HG02870 (cell line): ENCODE data around the gene WDR37.

Experiments
- ATAC-seq: cut with Tn5 transposase; IDR thresholded peaks from one replicate; pipeline ENCODE4 v1.9.1; 2021; ENCODE audit warnings: mild to moderate bottlenecking, moderate library complexity; ENCODE audit not compliant: unreplicated experiment

The WDR37 gene

DNA sequence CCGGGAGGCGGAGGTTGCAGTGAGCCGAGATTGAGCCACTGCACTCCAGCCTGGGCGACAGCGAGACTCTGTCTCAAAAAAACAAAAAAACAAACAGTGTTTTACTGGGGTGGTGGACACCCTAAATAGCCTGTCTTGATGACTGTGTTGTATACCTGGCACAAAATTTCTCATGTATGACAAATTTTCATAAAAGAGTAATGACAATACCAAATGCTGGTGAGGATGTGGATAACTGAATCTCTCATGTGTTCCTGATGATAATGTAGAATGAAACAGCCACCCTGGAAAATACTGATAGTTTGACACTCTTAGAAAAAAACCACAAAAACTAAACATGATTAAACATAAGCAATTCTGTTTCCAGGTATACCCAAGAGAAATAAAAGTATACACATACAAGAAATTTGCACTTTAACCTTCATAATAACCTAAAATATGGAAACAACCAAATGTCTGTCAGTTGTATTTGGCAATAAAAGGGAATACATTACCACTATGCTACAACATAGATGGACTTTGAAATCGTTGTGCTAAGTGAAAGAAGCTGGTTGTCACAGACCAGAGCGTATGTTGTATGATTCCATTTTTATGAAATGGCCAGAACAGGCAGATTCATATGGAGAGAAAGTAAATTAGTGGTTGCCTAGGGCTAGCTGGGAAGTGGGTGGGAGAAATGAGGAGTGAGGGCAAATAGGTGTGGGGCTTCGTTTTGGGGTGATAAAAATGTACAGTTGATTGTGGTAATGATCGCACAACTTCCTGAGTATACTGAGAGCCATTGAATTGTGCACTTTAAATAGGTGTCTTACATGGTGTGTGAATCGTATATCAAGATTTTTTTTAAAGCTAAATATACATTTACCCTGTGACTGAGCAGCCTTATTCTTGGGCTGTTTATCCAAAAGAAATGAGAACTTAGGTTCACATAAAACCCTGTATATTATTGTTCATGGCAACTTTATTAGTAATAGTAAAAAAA, 12.5 kb downstream of the WDR37 start:
- no peak for ATAC-seq

DNA sequence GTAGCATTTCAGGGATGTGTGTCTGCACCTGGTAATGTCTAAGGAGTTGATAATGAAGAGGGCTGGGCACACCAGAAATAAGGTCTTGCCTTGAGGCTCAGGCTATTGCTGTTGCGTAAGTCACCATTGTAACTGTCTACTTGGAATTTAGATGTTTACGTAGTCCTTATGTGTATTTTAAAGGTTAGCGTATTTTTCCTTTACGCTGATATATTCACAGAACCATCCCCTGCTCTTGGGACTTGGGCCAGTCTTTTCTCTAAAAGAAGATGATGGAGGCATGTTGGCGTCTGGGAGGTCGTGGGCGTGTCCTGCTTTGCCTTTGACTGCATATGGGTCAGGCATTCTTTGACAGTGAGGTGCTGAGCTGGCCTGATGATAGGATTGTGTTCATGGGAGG, 14.7 kb downstream of the WDR37 start:
- no peak for ATAC-seq

GRCh38 chr10:1074052-1074747, 18.0 kb downstream of the WDR37 start:
- no peak for ATAC-seq

GRCh38 chr10:1074748-1075308, 18.6 kb downstream of the WDR37 start:
- ATAC-seq, result no peak

DNA sequence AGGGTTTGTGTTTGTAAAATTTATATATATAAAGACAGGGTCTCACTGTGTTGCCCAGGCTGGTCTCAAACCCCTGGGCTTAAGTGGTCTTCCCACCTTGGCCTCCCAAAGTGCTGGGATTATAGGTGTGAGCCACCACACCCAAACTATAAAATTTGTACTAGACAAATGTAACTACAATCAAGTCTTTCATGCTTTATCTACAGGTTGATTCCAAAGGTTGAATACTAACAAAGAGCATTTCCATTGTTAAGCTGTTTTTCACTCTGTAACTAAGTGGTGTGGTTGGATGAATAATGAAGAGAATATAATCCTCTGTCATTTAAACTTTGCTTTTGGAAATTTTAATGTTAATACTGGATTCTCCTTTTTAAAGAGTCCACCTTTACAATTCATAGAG, 22.5 kb downstream of the WDR37 start:
- ATAC-seq, result no peak

- no peak for ATAC-seq
These were observed 27.4 kb downstream of the WDR37 start for GRCh38 chr10:1083581-1083980.

GRCh38 chr10:1084011-1084950, 28.1 kb downstream of the WDR37 start:
- ATAC-seq, result no peak

DNA sequence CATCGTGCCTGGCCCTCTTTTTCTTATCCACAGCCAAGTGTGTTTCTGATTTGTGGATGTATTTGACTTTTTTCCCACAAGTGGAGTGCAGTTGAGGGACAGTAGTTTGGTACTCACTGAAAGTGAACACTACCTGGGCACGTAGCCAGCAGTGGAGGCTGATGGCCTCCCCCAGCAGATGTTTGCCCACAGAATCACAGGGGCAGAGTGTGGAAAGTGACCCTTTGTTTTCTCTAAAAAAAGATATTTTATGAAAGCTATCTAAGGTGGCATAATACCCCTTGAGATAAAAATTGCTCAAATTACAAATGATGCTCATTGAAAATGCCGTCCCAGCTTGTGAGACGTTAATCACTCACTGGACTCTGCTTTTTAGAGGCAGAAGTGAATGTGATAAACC, 29.1 kb downstream of the WDR37 start:
- no peak for ATAC-seq

- ATAC-seq, result no peak
These were observed 30.6 kb downstream of the WDR37 start for GRCh38 chr10:1086787-1087186.

GRCh38 chr10:1089017-1089689, 33.0 kb downstream of the WDR37 start:
- no peak for ATAC-seq

- no peak for ATAC-seq
These were observed 34.5 kb downstream of the WDR37 start for GRCh38 chr10:1090696-1091095.

DNA sequence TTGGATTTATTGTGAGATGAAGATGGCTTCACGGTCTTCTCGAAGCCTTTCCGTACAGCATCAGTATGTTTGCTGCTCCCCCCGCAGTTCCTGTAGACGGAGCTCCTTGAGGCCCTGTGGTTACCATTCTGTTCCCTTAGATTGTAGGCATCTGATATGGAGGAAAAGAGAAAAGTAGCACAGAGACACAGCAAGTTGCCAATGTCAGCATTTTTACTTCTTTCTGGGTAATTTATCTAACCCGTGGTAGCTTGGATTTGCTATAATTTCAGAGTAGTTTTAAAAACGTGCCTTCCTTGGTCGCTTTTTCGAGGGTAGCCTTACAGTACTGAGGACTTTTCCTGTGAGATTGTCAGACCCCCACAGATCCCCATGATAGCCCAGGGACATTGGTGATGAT, 37.5 kb downstream of the WDR37 start:
- ATAC-seq, result no peak

- peak; percentile 79 for ATAC-seq
These were observed 38.2 kb downstream of the WDR37 start for GRCh38 chr10:1094112-1095057.

DNA sequence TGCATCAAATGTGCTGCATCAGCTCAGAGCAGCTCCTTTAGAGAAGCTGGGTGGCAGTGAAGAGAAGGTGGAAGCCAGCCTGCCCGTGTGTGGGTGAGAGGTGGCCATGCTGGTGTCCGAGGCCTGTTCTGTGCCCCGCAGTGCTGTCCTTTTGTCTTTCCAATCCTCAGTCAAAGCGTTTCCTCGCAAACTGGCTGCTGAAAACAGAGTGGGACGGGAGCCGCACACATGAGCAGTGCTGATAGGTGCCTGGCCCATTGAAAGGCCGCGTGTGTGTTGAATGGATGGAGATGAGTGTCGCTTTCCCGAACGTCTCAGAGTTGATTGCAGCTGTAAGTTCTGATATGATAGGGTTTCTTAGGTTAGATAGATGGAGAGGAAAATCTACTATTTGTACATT, 39.3 kb downstream of the WDR37 start:
- no peak for ATAC-seq

DNA sequence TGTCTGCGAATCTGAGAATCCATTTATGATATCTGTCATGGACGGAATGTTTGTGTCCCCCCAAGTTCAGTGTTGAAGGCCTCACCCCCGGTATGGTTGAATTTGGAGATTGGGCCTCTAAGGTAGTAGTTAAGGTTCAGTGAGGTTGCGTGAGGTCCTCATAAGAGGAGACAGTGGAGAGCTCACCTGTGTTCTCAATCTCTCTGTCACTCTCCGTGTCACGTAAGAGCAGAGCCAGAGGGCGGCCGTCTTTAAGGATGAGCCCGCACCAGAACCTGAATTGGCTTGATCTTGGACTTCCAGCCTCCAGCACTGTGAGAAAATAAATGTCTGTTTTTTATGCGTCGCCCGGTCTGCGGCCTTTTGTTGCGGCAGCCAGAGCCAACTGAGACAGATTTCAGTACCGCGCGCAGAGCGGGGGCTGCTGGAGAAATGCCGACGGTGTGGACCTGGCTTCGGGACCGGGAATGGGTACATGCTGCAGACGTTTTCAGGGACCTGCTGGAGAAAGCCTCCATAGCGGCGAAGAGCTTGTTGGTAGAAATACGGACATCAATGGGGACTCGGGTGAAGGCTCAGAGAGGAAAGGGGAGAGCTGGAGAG, 40.2 kb downstream of the WDR37 start:
- no peak for ATAC-seq

DNA sequence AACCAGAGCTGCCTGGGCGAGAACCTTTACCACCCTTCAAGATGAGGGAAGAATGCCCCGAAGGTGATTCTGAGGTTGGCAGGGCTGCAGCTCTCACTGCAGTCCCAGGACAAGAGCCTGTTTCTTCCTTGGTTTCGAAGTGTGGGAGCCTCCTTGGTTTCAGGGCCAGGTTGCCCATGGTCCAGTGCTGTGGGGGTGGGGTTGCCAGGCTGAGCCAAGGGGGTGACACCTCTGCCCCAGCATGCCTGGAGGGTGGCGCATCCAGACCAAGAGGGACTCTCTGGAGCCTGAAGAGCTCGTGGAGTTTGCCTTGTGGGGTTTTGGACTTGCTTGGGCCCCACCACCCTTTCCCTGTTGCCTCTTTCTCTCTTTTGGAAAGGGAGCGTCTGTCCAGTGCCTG, 41.3 kb downstream of the WDR37 start:
- no peak for ATAC-seq

DNA sequence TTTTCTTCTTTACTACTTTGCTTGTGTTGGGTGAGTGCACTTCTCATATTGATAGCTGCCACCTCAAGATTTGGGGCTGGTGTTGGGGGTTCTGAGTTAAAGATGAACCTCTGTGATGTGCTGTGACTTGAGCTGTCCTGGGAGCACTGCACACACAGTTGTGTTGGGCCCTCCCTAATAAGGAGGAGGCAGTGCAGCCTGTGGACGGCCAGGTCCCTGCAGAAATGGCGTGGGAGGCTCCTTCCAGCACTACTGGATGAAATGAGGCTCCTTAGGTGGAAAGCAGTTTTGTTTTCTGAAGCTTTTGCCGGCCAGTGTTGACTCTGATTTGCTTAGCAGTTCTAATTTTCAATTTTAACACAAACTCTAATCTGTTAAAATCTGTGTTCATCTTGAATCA, 44.0 kb downstream of the WDR37 start:
- no peak for ATAC-seq

GRCh38 chr10:1100691-1101368, 44.6 kb downstream of the WDR37 start:
- ATAC-seq, result no peak
